Thoracic aorta (tissue), 2 donors: ENCODE data around the gene TSGA10. TPM values are rescaled to one million over a fixed set of nuclear protein-coding genes. Genes with fewer than 3 reads are reported as not detected.

ENCODE experiments used
- ATAC-seq: fragments of 150-250 bp; one replicate; pipeline ENCODE4 v1.8.0; 2017; ENCODE audit warnings: low read depth; ENCODE audit not compliant: insufficient number of reproducible peaks, low FRiP score
- DNase-seq: peaks from one replicate; pipeline ENCODE4 v3.0.0-alpha.2; 2020; ENCODE audit warnings: low spot score
- H3K27ac ChIP-seq, 2 donors: fragments of 200-600 bp; sonication (generic); 1 replicate in 1 of 2; 2 replicates in 1 of 2; pipeline ENCODE4 v1.5.1; 2016; ENCODE audit warnings: mild to moderate bottlenecking in 2 of 2, moderate library complexity in 2 of 2
- H3K27me3 ChIP-seq: fragments of 200-600 bp; sonication (generic); replicated peaks from 2 replicates; pipeline ENCODE4 v1.6.0; 2016; ENCODE audit warnings: mild to moderate bottlenecking; ENCODE audit not compliant: insufficient read depth
- H3K36me3 ChIP-seq: fragments of 200-600 bp; sonication (generic); one replicate; pipeline ENCODE4 v1.5.1; 2016
- H3K4me1 ChIP-seq, 2 donors: fragments of 200-600 bp; sonication (generic); 1 replicate in 1 of 2; 2 replicates in 1 of 2; pipeline versions ENCODE4 v1.5.1 to v1.6.0; 2016; ENCODE audit warnings: low read depth in 2 of 2, mild to moderate bottlenecking in 1 of 2; ENCODE audit not compliant: control insufficient read depth in 1 of 2
- H3K4me3 ChIP-seq: fragments of 200-600 bp; sonication (generic); 2 replicates; pipeline ENCODE4 v1.5.1; 2016; ENCODE audit warnings: mild to moderate bottlenecking
- H3K9me3 ChIP-seq: fragments of 200-600 bp; sonication (generic); 2 replicates; pipeline ENCODE4 v1.5.1; 2016
- CTCF ChIP-seq: fragments of 200-600 bp; sonication (generic); IDR thresholded peaks from one replicate; pipeline ENCODE4 v1.5.1; 2019; ENCODE audit warnings: antibody characterized with exemption
- total RNA-seq, 2 donors: library from RNA; depleted of rRNA; stranded (reverse); fragments of >200 nt; gene quantifications; one replicate each; pipeline versions ENCODE4 v1.1.0 to v1.2.3, GENCODE V29; 2016

The TSGA10 gene
- total RNA-seq, 2 donors from 2014 or later: 0.68 to 8.8 TPM

- Histone ChIP-seq H3K4me3 (no peak overlapping the region), H3K4me1 (no peaks in the 10 kb centered on the region), H3K27ac (no peak overlapping the region), H3K27me3 (no peaks in the 10 kb centered on the region), H3K9me3 (no peaks in the 10 kb centered on the region), H3K36me3 (no peaks in the 10 kb centered on the region)
- no peak for DNase-seq
- no peak for TF ChIP-seq CTCF
- no peak for ATAC-seq
These were observed 205.6 kb downstream of the TSGA10 start for GRCh38 chr2:98948956-98949739.

GRCh38 chr2:98947554-98947953, 207.2 kb downstream of the TSGA10 start:
- no peak for TF ChIP-seq CTCF

More at GRCh38 chr2:98947554-98947953, 207.2 kb downstream of the TSGA10 start:
- Histone ChIP-seq H3K9me3 (no peaks in the 10 kb centered on the region), H3K27ac (no peak overlapping the region), H3K27me3 (no peaks in the 10 kb centered on the region), H3K4me3 (no peak overlapping the region), H3K4me1 (no peaks in the 10 kb centered on the region), H3K36me3 (no peaks in the 10 kb centered on the region)
- ATAC-seq (no peak), DNase-seq (no peak)

Other genes with a start within 250 kb of the TSGA10 start
- 1 to 10 TPM; 1.9 to 5.9 TPM for gene CRACDL, start 218.7 kb downstream of the TSGA10 start, total RNA-seq
- 1 to 10 TPM in 1 of 2 donors, not detected in 1; 4.9 TPM for gene C2orf15, start 13.2 kb downstream of the TSGA10 start, total RNA-seq
- gene LIPT1, start within 50 bp of the TSGA10 start, total RNA-seq: 10 to 100 TPM in 1 of 2 donors, 1 to 10 TPM in 1; 9.5 to 13.8 TPM
- 10 to 100 TPM; 12.0 to 25.9 TPM for gene MITD1, start 26.1 kb upstream of the TSGA10 start, total RNA-seq
- 10 to 100 TPM in 1 of 2 donors, 1 to 10 TPM in 1; 8.9 to 24.5 TPM for gene MRPL30, start 26.2 kb upstream of the TSGA10 start, total RNA-seq
- not detected for gene LYG2, start 100.7 kb upstream of the TSGA10 start, total RNA-seq
- gene LYG1, start 146.3 kb upstream of the TSGA10 start, total RNA-seq: 1 to 10 TPM in 1 of 2 donors, not detected in 1; 5.8 TPM
- 10 to 100 TPM; 26.7 to 42.0 TPM for gene TXNDC9, start 181.4 kb upstream of the TSGA10 start, total RNA-seq
- 10 to 100 TPM; 22.7 to 44.1 TPM for gene EIF5B, start 182.4 kb upstream of the TSGA10 start, total RNA-seq